Eye (tissue), 1 donor: ENCODE results near the gene UFSP2.
A peak's percentile ranks its signal among the peaks of the same experiment; 100 is the strongest.
"Not testable (repeated sequence)": the region's sequence is repeated elsewhere in the genome, so short reads cannot be mapped to it uniquely, and the experiment has no call there.

Experiments used
- DNase-seq: peaks from one replicate; pipeline ENCODE4 v3.0.0-alpha.2; 2015

Gene UFSP2

DNA sequence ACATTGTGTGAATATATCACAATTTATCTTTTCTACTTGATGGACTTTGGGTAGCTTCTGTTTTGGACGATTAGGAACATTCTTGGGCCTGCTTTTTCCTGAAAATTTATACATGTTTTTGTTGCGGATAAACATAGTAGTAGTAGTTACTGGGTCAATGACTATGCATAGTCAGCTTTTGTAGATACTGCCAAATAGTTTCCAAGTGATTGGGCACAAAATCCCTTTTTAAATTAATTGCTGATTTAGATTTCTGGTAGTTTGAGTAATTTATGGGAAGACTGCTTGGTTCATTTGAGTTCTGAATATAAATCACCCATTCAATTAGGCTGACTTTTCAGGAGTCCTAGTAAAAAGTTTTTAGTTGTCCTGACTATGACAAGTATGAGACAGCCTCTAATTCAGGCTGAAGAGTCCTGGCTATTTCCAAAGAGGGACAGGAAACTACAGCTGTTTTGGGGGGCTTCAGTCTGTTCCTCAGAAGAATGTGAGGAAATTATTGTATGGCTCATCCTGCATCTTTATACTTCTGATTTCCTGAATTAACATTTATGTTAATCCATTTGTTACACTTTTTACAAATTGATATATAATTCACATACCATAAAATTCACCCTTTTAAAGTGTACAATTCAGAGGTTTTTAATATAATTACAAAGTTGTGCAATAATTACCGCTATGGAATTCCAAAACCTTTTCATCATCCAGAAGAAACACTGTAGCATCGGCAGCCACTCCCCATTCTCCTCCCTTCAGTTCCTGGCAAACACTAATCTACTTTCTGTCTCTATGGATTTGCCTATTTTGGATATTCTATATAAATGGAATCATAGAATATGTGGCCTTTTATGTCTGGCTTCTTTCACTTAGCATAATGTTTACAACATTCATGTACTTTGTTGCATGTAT, 44.2 kb downstream of the UFSP2 start:
- DNase-seq: no peak

DNA sequence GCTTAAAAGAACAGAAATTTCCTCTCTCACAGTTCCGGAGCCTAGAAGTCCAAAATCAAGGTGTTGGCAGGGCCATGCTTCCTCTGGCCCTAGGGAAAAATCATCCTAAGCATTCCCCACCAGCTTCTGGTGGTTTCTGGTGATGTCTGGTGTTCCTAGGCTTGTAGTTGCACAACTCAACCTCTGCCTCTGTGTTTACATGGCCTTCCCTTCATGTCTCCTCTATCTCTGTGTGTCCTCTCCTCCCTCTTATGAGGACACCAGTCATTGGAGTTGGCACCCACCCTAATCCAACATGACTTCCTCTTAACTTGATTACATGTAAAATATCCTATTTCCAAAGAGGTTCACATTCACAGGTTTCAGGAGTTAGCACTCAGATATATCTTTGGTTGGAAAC, 45.4 kb downstream of the UFSP2 start:
- DNase-seq: no peak

DNA sequence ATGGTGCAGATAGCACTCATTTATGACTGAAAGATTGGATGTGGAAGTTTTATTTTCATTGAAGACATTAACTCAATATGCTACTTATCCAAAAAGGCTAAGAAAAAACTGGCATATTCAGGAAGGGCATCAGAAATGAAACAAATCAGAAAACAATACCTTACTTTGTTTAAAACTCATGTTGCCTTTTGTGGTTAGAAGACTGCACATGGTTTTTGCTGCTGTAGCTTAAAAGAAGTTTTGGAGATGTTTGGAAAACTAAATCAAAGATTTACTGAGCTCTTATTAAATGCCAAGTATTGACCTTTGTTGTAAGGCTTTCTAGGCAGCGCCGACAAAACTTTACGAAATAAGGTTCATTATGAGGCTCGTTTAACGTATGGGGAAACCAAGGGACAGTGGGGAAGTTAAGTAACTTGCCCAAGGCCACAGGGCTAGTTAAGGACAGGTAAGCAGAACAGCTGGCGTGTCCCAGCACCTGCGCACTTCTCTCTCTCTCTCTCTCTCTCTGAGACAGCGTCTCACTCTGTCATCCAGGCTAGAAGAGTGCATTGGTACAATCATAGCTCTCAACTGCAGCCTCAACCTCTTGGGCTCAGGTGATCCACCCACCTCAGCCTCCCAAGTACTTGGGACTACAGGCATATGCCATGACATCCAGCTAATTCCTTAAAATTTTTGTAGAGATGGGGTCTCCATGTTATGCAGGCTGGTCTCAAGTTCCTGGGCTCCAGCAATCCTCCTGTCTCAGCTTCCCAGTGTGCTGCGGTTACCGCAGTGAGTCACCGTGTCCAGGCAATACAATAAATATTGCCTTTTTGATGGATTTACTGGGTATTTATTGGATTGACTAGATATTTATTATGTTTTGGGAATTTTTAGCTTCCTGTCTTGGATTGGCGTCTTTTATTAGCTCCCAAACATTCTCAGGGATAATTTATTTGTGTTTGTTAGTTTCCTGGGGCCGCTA, 46.2 kb downstream of the UFSP2 start:
- DNase-seq: no peak

DNA sequence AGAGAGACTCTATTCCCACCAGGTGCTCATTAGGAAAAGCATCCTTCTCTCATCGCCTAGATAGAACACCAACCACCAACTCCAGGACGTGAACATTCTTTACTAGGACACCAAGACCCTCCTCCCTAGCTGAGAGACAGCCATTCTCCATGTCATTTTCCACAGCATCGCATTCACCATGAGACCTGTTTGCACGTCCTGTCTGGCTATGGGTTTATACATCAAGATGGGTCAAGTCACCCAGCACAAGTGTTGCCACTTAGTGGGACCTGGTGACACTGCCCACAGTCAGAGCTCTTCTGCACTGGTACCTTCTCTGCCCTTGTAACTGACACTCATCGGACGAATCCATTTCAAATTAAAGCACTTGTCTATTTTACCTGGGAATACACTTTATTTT, 47.5 kb downstream of the UFSP2 start:
- DNase-seq: no peak

DNA sequence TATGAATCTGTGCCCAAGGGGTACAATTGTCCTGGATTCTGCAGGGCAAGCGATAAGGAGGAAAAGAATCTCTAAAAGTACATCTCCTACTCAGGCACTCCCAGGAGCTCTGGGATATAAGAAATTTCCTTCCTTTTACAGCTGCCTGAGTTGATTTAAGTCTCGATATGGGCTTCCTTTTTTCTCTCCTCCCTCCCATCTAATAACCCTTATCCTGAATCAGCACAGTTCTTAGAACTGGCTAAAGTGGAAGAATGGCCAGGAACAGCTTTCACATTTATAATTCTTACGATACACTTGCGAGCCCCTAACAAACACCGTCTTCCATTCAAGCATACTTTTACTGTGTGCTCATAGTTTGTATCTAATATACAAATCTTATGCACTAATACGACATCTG, 51.2 kb downstream of the UFSP2 start:
- DNase-seq: no peak

DNA sequence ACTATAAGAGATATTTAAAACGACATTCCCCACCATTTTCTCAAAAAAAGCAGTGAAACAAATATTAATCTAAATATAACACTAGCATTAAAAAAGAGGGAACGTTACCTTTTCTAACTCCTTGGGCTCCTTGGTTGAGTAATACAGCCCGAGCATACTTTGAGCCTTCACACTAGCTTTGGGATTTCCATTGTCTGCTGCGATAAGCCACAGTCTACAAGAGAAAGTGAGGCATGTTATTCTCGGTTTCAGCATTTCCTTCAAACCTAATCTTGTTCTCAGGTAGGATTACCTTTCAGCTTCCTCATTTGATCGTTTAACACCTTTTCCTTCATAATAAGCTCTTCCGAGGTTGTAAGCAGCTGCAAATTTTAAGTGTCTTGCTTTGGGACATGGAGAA, 51.7 kb downstream of the UFSP2 start:
- DNase-seq: no peak

DNA sequence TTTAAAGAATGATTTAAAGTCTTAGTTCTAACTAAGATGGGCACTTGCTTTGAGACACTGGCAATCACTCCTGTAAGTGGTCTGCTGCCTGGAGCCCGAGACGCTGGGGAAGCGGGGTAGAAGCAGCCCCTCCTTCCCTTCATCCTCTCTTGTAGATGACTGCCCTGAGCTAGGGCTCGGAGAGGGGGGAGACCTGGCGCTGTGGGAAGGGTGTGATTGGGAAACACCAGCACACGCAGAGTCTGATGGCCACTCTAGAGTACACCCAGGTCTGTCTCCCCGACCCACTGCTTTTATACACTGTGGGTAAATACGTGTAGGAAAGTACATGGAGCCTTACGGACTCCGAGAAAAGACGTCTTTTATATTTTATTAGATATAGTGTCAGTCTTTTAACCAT, 54.1 kb downstream of the UFSP2 start:
- no peak for DNase-seq

DNA sequence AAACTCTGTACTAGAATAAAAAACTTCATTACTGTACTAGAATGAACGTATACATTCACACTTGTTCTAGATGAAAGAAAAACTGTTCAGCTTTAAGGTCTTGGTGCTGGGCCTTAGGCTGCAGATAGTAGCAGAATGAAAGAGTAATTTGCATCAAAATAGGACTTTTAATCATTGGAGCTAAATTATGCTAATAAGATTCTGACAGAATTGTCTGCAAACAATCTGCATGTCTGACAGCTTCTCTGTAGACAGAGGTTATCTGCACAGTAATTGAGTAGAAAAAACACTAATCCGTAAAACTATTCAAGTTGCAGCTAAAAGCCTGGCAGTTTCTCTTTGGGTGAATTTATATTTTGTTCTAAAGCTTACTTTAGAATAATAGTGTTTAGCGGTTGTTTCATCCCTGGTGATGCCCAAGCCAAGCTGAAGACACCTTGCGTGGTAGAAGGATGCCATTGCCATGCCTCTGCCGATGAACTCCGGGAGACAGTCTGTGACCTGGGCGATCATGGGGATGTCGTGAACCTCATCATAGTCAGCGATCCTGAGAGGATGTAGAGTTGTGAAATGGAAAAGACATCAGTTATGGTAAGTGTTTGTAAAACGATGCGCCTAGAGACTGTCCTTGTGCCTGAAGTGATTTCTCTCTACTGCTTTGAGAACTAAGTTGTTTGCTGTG, 55.4 kb downstream of the UFSP2 start:
- DNase-seq: no peak

DNA sequence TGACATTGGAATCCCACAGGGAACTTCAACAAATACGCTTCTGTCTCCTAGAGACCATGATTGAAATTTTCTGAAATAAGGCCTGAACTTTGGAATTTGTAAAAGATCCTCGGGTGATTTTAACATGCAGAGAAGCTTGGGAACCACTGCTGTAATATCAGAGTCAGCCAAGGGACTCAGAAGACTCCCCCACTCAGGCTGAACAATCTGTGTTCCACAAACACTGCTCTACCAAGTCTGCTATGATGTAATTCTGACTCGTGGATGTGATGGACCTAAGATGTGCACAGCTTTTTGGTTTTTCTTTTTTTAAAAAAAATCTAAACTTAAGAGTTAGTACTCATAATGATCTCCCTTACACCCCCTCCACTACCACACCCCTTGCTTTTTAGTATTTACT, 56.0 kb downstream of the UFSP2 start:
- no peak for DNase-seq

DNA sequence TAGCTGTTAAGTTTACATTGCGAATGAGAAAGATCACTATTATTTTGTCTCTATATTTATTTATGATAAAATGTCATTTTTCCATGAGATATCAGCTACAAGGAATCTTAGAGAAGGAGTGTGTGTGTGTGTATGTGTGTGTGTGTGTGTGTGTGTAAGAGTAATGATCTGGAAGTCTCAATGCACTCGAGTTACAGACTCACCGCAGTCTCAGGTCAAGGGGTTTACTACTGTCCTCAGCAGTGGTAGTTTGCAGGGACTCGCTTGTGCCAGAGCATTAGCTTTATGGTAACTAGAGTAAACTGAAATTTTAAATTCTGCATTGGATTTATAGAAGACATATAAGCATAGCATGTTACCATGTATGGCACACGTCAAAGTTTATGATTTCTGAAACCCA, 60.9 kb downstream of the UFSP2 start:
- no peak for DNase-seq

DNA sequence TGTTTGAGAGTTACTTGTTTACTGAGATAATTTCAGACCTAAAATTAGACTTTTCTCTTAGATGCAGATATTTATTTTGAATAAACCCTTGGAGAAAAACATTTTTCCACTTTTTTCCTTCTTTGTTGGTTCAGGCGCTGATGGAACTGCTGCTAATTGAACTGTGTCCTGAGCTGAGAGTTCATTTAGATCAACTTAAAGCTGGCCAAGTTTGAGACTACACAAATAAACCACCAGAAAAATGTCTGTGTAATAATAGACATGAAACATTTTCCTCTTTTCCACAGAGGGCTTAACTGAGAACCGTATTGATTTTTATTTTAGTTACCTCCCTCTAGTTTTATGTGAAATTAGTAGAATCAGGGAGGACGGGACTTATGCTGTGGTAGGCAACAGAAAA, 62.5 kb downstream of the UFSP2 start:
- DNase-seq: no peak

DNA sequence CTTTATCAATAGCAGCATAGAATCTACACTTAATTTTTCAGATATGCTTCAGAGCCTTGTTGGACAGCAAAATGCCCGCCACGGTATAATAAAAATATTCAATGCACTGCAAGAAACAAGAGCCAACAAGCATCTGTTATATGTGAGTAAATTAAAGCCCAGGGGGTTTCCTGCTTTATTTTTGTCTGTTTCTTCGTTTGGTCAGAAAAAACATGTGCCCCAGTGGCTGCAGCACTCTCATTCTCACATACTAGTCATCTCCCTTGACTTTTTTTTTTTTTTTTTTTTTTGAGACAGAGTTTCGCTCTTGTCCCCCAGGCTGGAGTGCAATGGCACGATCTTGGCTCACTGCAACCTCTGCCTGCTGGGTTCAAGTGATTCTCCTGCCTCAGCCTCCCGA, 63.2 kb downstream of the UFSP2 start:
- not testable (repeated sequence) for DNase-seq

DNA sequence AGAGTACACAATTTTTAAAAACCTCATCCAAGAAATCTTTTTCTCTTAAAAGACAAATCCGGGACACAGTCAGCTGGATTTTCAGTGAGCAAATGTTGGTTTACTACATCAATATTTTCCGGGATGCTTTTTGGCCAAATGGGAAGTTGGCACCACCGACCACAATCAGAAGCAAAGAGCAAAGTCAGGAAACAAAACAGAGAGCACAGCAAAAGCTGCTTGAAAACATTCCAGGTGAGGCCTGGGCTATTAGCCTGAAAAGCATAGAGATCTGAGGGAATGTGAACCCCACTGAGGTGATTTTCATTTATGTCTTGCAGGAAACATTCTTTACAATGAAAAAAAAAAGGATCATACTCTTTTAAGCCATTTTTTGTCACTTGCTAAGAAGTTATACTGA, 63.9 kb downstream of the UFSP2 start:
- DNase-seq: no peak

DNA sequence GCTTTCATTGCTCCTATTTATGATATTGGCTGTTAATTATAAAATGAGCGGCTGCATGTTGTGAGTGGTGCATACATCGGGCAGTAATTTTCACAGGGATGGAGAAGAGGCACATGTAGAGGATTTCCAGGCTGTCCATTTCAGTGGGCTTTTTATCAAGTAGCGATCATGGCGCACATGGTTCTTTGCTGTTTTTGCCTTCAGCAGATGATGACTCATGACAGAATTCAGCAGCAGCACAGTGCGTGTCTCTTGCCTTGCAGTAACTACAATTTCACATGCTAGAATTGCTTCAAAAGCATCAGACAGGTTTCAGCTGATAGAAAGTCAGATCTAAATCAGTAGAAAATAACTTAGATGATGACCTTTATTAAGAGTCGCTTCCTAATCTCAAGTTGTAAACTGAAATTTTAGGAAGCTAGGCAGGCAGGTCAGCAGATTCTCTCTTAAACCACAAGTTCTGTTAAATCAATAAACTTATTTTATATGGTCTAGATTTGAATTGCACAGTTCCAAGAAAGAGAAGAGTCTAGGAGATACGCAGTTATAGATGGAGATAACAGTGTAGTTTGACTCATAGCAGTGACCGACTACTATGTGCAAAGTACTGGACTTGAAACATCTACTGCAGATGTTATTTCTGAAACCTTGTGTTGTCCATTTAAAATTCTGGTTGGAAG, 65.9 kb downstream of the UFSP2 start:
- DNase-seq: no peak

DNA sequence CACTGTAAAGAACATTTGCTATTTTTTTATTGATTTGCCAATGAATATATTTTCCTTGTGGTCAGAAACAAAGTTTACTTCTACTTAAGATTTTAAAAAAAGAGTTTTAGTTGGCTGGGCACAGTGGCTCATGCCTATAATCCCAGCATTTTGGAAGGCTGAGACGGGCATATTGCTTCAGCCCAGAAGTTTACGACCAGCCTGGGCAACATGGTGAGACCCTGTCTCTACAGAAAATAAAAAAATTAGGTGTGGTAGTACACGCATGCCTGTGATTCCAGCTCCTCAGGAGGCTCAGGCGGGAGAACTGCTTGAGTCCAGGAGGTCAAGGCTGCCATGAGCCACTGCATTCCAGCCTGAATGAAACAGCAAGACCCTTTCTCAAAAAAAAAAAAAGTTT, 66.8 kb downstream of the UFSP2 start:
- no peak for DNase-seq

DNA sequence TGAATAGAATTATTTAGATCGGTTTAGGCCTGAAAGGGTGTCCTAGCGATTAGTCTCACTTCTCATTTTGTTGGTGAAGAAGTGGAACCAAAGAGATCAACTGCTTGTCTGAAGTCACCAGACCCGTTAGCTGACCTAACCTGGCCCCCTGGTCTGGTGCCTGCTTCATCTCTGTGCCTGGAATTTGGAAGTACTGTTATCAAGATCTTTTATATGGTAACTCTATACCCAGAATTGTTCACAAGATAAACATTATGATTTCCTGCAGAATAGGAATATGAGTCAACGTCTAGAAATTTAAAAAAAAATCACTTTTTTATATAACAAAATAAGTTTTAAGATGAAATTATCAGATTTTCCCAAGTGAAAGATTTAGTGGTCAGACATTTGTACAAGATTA, 67.2 kb downstream of the UFSP2 start:
- no peak for DNase-seq

DNA sequence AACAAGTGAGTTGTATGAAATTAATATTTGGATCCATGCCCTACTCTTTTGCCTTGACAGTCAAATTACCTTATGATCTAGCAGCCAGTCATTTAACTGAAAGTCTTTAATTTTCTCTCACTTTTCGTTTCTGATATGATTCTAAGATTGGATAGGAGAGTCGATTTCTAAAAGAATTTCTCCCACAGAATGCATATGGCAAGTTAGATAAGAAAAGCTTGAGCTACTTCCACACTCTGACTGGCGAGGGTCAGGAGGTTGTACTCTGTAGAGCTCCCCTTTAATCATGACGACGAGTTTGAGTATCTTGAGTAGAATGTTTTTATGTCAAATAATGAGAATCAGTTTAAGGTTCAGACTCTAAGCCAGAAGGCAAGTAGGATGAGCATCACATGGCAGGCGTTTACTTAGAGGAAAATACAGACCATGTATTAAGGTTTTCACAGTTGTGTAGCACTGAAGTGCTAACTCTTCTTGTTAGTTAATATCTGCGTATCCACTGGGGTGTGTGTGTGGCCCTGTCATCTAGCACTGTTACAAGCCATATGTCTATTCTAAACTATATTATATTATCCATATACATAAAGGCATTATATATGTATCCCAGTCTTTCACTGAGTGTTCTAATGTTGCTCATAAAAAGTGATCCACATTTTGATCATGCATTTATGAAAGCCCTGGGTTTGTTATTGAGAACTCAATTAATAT, 67.9 kb downstream of the UFSP2 start:
- DNase-seq: no peak

DNA sequence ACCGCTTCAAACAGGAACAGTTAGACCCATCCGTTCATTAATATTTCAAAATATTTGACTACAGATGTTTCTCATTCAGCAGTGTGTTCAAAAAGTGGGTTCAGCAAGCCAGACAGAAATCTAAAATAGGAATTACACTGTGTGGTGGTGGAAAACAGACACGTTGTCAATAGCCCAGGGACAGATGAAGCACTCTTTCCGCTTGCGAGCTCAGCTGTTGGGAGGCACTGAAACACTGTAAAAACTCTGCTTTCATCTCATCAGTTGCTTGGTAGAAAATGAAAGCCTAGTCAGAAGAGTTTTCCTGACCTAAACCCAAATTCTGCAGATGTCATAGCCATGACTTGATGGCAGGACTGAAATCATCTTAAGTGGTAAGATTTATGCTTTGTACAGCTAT, 68.6 kb downstream of the UFSP2 start:
- DNase-seq: peak; percentile 21

DNA sequence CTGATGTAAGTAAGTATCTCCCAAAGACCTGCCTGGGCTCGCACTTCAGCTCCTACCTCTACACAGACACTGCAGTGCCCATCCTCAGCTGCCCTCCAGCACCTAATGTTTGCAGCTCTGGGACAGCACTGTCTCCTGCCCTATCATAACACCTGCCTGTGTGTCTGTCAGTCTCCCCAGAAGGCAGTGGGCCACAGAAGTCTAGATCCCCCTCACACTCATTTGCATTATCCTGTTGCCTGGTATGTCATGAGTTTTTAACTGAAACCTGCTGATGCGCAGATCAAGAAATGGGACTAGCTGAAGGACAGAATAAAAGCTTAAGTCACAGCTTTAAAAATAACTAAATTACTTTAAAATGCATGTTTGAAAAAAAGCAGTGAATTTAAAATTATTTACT, 73.0 kb downstream of the UFSP2 start:
- DNase-seq: no peak

DNA sequence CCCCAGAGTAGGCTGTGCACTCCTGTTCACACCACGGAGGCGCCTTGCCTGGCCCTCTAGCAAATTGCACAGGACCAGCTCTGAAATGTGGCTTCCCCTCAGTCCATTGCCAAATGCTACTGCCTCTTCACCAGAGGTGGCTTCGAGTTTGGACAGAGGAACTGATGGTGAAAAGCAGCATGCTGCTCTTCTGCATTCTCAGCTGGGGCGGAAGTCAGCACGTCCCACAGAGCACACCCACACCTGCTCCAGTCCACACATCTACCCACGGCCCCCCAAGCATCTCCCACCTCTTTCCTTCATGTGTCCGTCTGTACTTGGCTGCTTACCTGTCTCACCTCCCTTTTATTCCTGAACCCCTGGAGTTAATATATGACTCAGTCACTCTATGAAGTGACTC, 73.6 kb downstream of the UFSP2 start:
- no peak for DNase-seq

DNA sequence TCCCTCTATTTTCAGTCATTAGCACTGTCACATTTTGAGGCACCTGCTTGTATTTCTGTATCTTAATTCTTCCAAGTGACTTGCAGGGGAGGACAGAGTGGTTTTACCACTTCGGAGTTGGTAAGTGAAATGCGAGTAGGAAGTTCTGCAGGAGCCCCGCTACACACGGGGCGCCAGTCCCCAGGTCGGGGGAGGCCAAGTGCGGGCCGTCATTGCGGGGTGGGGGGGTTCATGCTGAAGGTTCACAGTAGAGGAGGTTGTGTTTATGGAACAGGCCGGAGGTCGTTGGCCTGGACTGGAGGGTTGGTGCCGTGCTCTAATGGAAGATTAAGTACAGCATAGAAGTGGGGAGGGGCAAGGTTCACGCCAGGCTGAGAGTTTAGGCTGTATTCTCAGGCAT, 74.1 kb downstream of the UFSP2 start:
- no peak for DNase-seq
